NCI-H2196 treated with DMSO at 0.1 percent for 48 hours (cell line): ENCODE data around the gene KIAA1549.

Source experiments
- DNase-seq: peaks from one replicate; lab custom pipeline; 2025; ENCODE audit not compliant: unreplicated experiment; lab: John Stamatoyannopoulos, UW

KIAA1549 gene

GRCh38 chr7:138975343-138976104 is 5.7 kb downstream of the KIAA1549 start:
- DNase-seq = no peak

GRCh38 chr7:138974675-138975292 is 6.4 kb downstream of the KIAA1549 start:
- no peak for DNase-seq

GRCh38 chr7:138974103-138974502 is 7.1 kb downstream of the KIAA1549 start:
- DNase-seq = no peak

GRCh38 chr7:138970952-138971351 is 10.2 kb downstream of the KIAA1549 start:
- no peak for DNase-seq

GRCh38 chr7:138970446-138970845 is 10.7 kb downstream of the KIAA1549 start:
- DNase-seq = no peak

GRCh38 chr7:138967159-138967558 is 14.0 kb downstream of the KIAA1549 start:
- no peak for DNase-seq

- no peak for DNase-seq
Observed at GRCh38 chr7:138964624-138965436, 16.4 kb downstream of the KIAA1549 start.

GRCh38 chr7:138963675-138964074 is 17.5 kb downstream of the KIAA1549 start:
- no peak for DNase-seq

GRCh38 chr7:138962561-138963270 is 18.5 kb downstream of the KIAA1549 start:
- no peak for DNase-seq

GRCh38 chr7:138961159-138961558 is 20.0 kb downstream of the KIAA1549 start:
- DNase-seq = no peak

- no peak for DNase-seq
Observed at GRCh38 chr7:138958391-138958956, 22.7 kb downstream of the KIAA1549 start.

- DNase-seq = no peak
Observed at GRCh38 chr7:138957753-138958390, 23.3 kb downstream of the KIAA1549 start.

GRCh38 chr7:138957217-138957616 is 24.0 kb downstream of the KIAA1549 start:
- no peak for DNase-seq

GRCh38 chr7:138954545-138955475 is 26.4 kb downstream of the KIAA1549 start:
- no peak for DNase-seq

GRCh38 chr7:138952791-138953190 is 28.4 kb downstream of the KIAA1549 start:
- no peak for DNase-seq

GRCh38 chr7:138951953-138952352 is 29.2 kb downstream of the KIAA1549 start:
- no peak for DNase-seq

- DNase-seq = no peak
Observed at GRCh38 chr7:138949421-138950088, 31.6 kb downstream of the KIAA1549 start.

GRCh38 chr7:138948403-138948802 is 32.8 kb downstream of the KIAA1549 start:
- DNase-seq = no peak

GRCh38 chr7:138945821-138946220 is 35.4 kb downstream of the KIAA1549 start:
- no peak for DNase-seq
